ENCODE measurements around the gene CLSTN3.
"Not testable (repeated sequence)": the region's sequence is repeated elsewhere in the genome, so short reads cannot be mapped to it uniquely, and the experiment has no call there.

The CLSTN3 gene

DNA sequence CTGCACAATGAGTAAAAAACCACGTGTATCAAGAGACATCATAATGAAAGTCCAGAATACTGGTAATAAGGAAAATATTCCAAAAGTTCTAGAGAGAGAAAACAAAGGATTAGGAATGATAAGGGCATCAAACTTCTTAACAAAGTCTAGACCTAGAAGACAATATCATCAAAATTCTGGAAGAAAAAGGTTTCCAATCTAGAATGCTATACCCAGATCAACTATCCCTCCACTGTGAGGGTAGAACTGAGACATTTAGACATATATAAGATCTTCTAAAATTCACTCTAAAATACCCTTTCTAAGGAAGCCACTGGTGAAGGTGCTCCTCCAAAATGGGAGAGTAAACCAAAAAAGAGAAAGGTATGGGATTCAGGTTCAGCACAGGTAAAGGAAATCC lies 24.1 kb upstream of the CLSTN3 start:
- no peak for DNase-seq

- not testable (repeated sequence) for DNase-seq
Measured at GRCh38 chr12:7107181-7107580, 23.0 kb upstream of the CLSTN3 start.

GRCh38 chr12:7107636-7108002 lies 22.6 kb upstream of the CLSTN3 start:
- DNase-seq, result no peak

GRCh38 chr12:7108003-7108795 lies 22.0 kb upstream of the CLSTN3 start:
- peak; percentile 65 to 67 for DNase-seq

DNA sequence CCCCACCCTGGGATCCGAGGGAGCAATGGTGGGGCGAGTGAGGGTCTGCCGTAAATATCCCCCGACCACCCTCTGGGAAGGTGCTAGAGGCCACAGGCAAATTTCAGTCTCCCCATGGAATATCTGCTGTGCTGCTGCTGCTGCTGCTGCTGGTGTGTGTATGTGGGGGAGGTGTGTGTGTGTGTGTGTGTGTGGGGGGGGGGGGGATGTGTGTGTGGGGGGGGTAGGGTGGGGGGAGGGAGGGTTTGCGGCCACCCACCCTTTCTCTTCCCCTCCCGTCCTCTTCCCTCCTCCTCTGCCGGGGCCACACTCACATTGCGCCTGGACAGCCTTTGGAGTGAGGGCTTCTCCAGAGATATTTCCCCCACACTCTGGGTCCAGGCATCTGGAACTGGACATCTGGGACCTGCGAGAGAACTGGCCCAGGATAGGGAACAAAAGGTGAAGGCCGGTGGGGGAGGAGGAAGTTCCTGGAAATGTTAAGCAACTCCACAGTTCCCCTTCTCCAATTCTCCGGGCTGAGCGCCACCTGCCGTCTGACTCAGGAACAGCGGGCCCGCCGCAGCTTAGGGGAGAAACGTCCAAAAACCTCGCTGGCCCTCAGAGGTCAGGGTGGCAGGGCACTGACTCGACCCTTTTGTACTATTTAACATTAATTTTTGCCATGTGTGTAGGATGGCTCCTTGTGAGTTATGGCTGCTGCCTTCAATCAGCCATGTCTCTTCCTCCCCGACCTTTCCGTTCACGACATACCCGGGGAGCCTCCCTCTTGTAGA lies 21.2 kb upstream of the CLSTN3 start, which contains the start of gene C1RL:
Gene C1RL, minus strand, starts transcription at position 419 of the 776 bp plus-strand sequence. Its CDS starts 34 bp downstream, at position 385.
- DNase-seq, result peak; percentile 66 to 83

- no peak for DNase-seq
Measured at GRCh38 chr12:7109572-7109920, 20.6 kb upstream of the CLSTN3 start.

- DNase-seq, result no peak
Measured at GRCh38 chr12:7110661-7111060, 19.5 kb upstream of the CLSTN3 start.

GRCh38 chr12:7112041-7112440 lies 18.1 kb upstream of the CLSTN3 start:
- no peak for DNase-seq

DNA sequence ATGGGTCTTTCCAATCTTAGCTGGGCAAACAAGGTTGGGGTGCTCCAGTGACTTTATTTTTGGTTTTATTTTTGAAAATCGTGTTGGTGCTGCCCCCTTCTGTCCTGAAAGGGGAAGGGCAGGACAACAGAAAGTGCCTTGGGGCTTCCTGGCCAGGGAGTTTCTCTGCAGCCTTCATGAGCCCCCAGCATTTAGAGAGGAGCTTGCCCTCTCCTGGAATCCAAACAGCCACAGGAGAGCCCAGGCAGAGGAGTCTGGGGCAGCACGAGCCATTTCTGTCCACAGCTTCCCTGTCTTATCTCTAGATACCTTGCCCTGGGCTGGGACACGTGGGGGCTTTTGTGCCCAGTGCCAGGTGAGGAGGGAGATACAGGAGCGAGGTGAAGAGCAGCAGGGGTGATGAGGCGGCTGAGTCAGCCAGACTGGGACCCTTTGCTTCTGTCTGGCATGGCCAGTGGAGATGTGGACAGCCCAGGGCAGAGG lies 16.7 kb upstream of the CLSTN3 start:
- peak in 1 of 2 experiments; percentile 25 for DNase-seq

DNA sequence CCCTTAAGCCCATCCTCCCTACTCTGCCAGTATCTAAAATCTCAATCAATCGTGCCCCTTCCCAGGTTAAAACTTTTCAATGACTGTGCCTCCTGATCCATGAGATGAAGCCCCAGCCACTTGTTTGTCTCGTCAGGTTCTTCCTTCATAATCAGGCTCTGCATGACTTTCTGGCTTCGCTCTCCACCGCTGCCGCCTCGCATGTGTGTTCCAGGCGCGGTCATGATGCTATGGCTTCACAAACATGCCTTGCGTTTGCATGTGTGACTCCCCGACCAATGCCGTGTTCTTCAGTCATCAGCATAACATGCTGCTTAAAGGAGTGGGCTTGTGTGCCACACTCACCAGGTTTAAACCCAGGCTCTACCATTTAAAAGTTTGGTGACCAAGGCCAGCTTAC lies 16.2 kb upstream of the CLSTN3 start:
- DNase-seq, result no peak

GRCh38 chr12:7114851-7115250 lies 15.3 kb upstream of the CLSTN3 start:
- no peak for DNase-seq

DNA sequence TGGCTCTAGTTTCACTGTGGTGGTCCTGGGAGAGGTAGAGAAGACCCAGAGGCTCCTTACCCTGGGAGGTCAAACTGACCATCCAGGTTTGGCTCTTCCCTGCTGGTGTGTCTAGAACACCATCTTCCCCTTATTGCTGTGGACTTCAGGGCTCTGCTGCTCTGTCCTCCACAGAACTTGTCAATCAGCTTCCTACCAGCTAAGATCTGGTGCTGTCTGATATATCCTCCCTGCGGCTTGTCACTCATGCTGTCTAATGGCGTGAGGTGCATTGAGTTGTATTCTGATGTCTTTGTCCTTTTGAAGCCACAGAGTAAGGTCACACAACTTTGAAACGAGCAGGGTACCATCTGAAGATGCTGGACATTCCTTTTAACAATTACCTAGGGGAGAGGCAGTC lies 14.0 kb upstream of the CLSTN3 start:
- DNase-seq, result no peak

DNA sequence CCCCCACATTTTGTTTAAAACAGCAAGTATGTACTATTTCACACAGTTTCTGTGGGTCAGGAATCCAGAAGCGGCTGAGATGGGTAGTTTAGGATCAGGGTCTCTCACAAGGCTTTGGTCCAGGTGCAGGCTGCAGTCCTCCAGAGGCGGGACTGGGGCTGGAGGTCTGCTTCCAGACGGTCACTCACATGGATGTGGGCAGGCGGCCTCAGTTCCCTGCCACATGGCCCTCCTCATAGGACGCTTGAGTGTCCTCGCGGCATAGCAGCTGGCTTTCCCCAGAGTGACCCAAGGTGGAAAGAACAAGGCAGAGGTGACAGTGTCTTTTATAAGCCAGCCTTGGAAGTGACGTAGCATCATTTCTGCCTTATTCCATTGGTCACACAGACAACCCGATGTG lies 13.3 kb upstream of the CLSTN3 start:
- DNase-seq, result no peak

- DNase-seq, result no peak
Measured at GRCh38 chr12:7117670-7118069, 12.5 kb upstream of the CLSTN3 start.

GRCh38 chr12:7118881-7119280 lies 11.3 kb upstream of the CLSTN3 start:
- no peak for DNase-seq

- no peak for DNase-seq
Measured at GRCh38 chr12:7120166-7120565, 10.0 kb upstream of the CLSTN3 start.

- DNase-seq, result no peak
Measured at GRCh38 chr12:7121324-7121723, 8.8 kb upstream of the CLSTN3 start.

DNA sequence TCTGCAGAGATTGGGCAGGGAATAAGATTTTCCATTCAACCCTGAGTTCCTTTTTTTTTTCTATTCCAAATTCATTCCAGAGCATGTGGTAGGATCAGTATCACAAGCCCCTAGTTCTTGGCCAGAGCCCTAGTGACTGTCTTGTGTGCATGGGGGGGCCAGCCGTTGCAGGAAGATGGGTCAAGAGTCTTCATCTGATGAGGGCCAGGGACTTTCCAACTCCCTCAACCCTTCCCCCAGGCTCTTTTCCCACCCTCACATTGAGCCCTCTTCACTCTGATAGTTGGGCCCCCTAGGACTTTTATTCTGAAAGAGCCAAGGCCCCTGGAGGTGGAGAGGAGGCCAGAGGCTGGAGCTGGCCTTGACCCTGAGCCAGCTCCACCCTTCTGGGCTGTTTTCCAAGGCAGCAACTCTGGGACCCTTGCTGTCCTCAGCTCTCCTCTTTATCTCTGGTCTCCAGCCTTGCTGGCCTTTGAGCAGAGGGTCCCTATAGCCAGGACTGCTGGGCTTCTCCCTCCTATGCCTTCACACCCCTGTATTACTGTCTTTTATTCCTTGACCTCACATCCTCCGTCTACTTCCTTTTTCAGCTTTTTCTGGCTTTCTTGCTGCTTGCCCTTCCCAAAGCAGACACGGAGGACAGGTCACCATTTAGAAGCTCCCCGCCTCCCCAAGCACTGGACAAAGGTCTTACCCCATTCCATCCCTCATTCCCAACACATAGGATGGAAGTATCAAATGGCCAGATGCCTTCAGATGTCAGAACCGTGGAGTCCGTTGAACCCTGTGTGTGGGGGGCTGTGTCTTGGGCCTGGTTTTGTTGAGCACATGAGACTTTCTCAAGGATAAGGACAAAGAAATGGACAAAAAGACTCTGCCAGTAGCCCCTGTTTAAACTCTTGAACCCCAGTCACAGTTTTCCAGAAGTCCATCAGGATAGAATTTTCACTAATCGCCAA lies 7.1 kb upstream of the CLSTN3 start:
- no peak for DNase-seq

- no peak for DNase-seq
Measured at GRCh38 chr12:7123806-7124522, 6.2 kb upstream of the CLSTN3 start.

DNA sequence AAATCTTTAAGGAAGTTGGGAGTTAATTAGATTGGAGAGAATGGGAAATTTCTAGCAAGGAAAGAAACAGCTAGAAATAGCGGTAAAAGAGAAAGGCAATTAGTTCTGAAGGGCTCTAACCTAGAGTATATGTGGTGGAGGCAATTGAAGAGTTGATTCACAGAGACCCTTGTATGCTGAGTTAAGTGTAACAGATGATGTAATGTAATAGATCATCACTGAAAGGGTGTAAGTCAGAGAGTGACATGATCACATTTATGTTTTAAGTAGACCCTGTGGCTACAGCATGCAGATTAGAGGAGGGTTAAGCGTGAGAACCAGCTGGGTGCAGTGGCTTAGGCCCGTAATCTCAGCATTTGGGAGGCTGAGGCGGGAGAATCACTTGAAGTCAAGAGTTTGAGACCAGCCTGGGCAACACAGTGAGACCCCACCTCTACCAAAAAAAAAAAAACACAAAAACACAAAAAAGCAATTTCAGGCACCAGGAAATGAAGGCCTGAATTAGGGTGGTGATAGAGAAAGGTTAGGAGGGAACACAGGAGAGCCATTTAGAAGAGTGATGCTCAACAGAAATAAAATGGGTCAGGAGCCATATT lies 4.4 kb upstream of the CLSTN3 start:
- no peak for DNase-seq

DNA sequence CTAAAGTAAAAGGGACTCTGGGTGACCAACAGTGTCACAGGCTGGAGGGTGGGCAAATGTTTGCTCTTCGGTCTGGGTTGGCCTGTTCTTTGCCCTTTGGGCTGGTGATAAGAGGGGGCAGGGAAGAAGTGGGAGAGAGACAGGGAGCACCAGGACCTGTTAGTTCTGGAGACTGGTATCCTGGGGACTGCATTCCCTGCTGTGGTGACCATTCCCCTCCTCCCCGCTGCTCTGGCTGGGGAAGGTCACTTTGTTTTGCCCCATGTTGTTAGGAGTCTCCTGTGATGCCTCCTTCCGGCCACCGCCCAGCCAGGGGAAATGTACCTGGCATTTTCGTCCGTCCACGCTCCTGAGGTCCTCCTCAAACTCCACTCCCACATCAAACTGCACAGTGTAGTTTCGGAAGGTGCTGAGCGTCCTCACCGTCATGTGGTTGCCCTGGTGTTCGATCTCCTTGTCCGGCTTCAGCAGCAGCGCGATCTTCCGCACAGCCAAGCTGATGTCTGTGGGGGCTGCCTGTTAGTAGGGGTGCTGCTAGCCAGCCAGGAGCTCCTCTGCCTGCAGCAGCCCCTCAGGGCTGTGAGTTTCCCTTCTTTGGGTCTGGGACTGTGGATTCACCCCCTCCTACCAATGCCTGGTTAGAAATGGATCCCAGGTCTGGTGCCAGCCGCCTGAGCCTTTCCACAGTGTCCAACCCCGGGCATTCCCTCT lies 2.1 kb upstream of the CLSTN3 start:
- DNase-seq, result no peak

Measured in stimulated activated CD4-positive, alpha-beta T cell treated with anti-CD3 and anti-CD28 coated beads, Interleukin-4, amount 100 ng/mL, for 4 hours (primary cell).